GM21515 (cell line): Measurements from ENCODE around the gene THOC5.
"Not testable (repeated sequence)": the region's sequence is repeated elsewhere in the genome, so short reads cannot be mapped to it uniquely, and the experiment has no call there.

Experiments used
- ATAC-seq: cut with Tn5 transposase; IDR thresholded peaks from one replicate; pipeline ENCODE4 v1.9.1; 2021; ENCODE audit not compliant: unreplicated experiment

Gene THOC5

DNA sequence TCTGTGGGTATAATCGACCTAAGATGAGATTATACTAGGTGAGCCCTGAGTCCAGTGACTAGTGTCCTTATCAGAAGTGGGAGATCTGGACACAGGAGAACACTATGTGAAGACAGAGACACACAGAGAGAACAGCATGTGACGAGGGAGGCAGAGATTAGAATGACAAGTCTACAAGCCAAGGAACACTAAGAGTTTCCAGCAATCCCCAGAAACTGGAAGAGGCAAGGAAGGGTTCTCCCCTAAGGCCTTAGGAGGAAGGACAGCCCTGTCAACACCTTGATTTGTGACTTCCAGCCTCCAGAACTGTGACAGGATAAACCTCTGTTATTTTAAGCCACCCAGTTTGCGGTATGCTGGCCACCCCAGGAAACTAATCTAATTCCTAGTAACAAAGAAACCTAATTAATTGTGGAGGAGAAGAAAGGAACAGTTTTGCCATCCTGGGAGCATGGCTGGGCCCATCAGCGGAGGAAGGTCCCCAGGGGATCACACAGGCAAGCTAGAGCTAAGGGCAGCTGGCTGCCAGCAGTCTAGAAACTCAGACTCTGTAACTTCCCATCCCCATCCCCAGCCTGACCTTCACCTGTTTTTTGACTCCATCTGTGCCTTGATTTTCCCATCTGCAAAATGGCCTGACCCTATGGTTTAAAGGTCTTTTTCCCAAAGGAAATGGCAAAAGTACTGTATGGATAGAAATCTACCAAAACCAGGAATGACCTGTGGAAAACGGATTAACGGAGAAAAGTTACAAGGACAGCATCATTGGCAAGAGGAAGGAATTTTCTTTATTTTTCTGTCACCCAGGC, 10.3 kb upstream of the THOC5 start:
- no peak for ATAC-seq

DNA sequence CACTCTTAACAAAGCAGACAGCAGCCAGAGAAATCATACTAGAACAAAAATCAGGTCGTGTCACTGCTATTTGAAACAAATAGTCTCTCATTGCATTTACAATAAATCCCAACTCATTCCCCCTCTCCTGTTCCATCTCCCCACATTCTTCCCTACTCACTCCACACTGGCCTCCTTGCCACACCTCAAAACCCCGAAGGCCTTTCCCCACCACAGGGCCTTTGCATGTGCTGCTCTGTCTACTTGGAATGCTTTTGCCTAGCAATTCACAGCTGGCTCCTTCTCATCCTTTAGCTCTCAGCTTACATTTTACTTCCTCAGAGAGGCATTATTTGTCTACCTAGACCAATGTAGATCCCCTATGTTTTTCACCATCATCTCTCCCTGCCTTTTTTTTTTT, 6.3 kb upstream of the THOC5 start:
- ATAC-seq = no peak

DNA sequence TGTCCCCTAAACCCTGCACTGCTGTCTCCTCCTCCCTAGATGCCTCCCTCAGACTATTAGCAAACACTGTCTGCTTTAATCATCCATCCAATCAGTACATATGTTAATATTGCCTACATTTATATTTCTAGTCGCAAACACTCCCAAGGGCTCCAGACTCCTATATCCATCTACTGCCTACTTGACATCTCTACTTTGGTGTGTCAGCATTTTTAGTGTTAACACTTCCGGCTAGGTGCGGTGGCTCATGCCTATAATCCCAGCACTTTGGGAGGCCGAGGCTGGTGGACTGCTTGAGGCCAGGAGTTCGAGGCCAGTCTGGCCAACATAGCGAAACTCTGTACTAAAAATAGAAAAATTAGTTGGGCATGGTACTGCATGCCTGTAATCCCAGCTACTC, 5.5 kb upstream of the THOC5 start:
- no peak for ATAC-seq

DNA sequence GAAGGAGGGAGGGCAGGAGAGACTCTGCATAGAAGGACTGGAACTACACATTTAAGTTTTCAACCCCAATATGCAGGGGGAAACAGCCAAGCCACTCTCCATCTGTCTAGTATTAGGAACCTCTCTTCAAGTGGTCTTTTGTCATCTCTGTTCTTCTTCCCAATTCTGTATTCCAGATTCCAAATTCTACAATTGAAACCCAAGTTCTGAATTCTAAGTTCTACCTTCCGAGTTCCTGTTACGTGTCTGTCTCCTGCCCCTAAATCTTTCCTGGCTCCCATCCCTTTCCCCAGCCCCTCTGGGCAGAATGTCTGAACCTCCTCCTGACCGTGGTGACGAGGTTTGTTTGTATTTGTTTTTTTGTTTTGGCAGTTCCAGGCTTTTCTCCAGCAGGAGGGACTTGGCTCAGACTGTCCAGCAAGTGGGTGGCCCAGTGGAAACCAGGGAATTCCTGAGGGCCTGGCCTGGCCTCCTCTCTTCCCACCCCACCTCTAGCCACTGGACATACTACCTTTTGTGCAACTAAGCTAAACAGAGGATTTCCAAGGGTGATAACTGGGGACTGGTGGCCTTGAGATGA, 1.6 kb upstream of the THOC5 start:
- no peak for ATAC-seq

DNA sequence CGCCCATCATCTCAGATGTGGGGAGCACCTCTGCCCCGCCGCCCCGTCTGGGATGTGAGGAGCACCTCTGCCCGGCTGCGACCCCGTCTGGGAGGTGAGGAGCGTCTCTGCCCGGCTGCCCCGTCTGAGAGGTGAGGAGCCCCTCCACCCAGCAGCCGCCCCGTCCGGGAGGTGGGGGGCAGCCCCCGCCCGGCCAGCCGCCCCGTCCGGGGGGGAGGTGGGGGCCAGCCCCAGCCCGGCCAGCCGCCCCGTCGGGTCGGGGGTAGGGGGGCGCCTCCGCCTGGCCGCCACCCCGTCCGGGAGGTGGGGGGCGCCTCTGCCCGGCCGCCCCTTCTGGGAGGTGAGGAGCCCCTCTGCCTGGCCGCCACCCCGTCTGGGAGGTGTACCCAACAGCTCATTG, 1.2 kb downstream of the THOC5 start:
- ATAC-seq = not testable (repeated sequence)

DNA sequence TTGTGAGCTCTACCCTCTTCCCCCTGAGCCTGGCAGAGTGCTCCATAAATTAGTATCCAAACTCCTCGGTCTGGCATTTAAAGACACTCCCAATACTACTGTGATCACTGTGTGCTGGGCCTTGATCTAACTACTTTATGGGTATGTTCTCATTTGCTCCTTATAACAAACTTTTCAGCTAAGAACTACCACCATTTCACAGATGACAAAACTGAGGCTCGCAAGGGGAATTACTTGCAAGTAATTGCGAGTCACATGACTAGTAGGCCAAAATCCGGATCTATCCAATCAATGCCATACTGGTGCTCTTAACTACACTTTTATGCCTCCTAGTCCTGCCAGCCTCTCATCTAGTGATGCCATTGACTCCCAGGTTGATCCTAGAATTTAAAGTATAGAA, 3.6 kb downstream of the THOC5 start:
- ATAC-seq = no peak

DNA sequence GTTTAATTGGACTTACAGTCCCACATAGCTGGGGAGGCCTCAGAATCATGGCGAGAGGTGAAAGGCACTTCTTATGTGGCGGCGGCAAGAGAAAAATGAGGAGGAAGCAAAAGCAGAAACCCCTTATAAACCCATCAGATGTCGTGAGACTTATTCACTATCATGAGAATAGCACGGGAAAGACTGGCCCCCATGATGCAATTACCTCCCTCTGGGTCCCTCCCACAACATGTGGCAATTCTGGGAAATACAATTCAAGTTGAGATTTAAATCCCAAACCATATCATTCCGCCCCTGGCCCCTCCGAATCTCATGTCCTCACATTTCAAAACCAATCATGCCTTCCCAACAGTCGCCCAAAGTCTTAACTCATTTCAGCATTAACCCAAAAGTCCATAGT, 8.5 kb downstream of the THOC5 start:
- not testable (repeated sequence) for ATAC-seq

DNA sequence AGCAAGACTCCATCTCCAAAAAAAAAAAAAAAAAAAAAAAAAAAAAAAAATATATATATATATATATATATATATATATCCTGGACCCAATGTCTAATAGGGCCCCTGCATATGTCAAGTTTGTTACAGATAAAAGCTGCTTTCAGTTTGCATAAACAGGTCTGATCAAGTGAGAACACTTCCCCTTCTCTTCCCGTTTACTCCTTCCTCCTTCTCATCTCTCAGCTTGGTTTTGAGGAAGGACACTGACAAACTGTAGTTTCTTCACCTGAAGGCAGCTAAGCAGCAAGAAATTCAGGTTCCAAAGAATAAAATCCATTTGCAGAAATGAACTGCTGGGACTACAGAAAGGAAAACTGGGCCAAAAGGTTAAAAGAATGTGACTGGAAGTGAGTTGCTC, 11.7 kb downstream of the THOC5 start:
- ATAC-seq = no peak

DNA sequence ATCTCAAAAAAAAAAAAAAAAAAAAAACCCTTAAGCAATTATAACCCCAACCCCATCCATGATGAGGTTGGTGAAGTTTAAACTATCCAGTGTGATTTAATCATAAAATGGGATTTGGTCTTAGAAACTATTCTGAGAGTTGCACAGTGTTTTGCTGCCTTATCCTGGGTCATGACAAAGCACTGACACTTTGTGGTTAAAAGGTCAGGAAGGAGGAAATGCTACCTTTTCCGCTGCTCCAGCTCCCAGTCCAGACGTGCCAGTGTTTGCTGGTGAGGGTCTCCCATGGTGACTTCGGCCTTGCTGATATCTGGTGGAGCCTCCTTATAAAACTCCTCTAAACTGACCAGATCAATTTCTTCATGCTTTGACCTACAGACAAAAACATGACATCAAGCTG, 14.5 kb downstream of the THOC5 start:
- ATAC-seq = no peak

DNA sequence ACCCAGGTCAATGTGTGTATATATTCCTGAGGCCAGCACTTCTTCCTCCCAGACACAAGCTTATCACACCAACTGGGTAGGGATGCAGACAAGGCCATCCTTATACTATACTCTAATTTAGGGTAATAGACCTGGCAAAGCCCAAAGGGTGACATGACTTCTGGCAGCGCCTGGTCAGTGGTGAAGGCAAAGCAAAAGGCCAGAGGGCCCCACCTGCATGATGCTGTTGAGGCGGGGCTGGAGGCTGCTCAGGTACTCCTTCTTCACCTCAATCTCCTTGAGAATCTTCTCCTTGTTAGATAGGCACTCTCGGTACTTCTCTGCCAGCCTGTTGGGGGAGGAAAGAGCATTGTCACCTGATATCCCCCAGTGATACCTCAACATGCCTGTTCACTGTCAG, 17.1 kb downstream of the THOC5 start:
- ATAC-seq = no peak

DNA sequence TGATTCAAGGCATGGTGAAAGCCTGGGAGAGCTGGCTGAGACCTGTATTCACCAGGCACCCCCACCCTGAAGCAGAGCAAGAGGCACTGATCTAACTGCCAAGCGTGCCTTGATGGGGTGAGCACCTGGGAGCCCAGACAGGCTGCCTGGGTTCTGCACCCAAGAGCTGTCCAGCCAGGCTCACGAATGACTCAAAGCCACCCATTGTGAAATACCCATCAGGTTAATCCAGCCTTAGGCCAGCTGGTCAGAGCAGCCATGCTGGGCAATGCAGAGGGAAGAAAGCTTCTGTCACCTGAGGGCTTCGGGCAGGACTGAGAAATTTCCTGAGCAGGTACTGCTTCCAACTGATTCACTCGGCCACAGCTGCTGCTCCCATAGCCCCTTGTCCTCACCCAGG, 22.1 kb downstream of the THOC5 start:
- no peak for ATAC-seq

DNA sequence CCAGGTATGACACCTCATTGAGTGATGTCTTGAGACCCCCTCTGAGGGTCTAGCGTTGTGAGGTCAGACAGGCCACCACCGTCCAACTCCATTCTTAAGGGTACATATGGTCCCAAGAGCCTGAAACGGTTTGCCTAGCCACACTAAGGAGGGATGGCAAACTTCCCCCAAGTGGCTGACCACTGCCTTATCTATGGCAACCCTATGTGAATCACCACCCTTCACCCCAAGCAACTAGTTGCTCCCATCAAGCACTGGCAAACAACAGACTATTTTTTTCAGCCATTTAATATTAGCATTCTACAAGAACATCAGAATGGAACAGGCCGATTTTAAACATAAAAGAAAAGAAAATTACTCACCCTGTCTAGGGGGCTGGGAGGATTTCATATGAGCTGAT, 22.8 kb downstream of the THOC5 start:
- no peak for ATAC-seq

DNA sequence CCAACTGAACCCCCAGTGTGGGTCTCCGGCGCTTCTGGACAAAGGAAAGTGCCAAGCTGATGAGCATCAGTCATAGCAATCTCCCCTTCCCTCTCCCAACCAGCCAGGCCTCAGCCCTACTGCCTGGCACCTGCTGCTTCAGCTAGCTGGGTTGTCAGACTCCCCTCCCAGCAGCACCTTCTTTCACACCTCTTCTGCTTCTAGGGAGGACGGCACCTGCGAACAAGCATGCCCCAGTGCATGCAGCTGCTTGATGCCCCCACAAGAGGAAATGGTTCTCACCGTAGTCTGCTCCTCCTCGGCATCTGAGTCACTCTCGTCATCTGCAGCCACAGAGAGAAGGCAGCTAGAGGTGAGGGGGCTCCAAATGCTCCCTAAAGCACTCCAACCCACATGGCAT, 25.4 kb downstream of the THOC5 start:
- no peak for ATAC-seq

DNA sequence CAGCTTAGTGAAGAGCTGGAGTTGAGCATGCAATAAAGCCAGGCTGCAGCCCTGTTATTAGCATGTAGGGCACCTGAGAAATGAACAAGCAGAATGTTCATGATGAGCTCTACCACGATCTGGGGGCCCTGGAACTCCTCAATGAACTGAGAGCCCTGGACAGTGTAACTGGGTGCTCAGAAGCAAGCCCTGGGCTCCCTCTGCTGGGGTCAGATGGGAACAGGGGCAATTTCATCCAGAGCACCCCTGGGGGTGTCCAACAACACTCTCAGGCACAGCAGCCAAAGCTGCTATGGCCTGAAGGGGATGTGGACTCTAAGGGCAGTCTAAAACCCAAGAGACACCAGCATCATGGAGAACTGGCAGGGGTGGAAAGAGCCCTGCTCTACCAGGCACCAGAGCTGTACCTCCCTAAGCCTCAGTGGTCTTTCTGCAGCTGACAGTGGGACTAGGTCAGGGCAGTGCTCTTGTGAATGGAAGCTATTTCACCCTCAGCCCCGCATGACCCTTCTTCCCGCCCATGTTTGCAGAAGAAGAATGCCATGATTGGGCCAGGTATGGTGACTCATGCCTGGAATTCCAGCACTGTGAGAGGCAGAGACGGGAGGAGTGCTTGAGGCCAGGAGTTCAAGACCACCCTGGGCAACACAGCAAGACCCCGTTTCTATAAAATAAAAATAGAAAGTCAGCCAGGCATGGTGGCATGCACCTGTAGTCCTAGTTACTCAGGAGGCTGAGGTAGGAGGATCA, 28.9 kb downstream of the THOC5 start:
- ATAC-seq = no peak

DNA sequence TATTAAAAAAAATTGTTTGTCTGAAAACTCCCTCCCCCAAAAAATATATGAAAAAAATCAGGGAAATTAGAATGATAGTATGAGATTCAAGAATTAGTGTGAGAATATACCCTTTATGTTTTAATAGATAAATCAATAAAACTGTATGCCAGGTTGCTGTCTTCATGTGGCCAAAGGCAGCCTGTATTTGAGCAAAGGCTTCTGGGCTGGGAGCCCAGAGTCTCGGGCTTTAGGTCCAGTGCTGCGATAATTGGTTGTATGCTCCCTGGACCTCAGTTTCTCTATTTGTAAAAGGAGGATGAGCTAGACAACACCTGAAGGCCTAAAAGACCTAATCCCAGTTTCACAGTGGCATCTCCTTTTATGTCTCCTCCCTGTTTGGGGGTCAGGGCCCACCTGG, 29.8 kb downstream of the THOC5 start:
- no peak for ATAC-seq

DNA sequence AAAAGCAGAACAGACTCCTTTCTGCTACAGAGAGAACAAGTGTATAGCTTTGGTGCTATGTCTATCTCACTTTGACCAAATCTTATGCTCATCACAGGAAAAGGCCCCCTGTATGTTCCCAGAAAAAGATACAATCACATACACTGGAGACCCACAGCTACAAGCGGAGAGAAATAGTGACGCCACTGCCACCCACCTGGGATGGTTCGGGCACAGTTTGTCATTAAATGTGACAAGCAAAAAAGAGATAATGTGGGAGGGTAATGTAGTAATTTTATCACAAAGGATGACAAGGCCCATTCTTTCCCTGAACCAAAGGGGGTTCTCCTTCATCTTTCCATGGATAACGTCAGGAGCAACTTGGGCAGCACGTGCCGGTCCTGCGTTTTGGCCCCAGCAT, 32.0 kb downstream of the THOC5 start:
- no peak for ATAC-seq

DNA sequence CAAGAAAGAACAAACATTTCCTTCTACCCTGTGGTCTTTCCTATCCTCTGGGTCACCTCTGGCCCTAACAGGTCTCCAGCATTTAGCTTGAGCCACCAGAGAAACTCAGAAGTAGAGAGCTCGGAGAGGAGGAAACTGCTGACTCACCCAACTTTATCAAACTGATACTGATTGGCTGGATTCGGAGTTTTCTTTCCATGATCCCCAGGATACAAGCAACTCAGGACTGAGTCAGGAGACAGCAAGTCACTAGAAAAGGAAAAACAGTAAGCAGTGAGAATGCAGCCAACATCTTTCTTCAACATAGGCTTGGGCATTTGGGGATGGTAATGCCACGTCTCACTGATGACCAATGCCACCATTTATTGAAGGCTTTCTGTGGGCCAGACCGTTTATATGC, 32.7 kb downstream of the THOC5 start:
- ATAC-seq = no peak

DNA sequence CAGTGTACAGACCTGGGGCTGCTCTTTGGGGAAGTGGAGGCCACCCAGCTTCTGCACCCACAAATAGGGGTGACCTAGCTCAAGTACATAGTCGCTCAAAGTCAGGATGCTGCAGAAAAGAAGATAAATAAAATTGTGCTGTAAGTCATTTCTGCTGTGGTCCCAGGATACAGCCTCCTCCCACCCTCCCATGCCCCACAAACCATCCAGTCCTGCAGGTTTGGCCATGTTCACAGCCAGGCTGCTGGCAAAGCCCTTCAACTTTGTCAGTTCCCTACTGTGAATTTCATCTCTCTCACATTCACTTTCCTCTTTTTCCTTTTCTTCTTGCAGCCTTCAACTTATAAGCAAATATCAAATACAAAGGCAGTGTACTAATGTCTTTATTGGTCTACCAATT, 33.6 kb downstream of the THOC5 start:
- no peak for ATAC-seq

DNA sequence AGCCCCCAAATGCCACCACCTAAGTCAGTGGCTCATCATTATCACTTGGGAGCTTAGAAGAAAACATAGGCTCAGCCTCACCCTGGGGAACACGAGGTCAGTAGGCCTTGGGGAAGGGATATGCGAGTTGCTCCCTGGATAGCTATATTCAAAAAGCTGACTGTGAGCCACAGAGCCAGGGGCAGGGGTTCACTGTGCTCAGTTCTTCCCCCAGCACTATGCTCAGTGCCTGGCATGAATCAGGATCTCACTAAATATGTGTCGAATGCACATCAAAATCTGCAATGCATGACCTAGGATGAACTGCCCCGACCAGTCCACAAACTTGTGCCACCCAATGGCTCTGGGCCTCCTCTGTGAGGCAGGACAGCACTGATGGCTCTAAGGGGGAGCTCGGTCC, 35.1 kb downstream of the THOC5 start:
- no peak for ATAC-seq

DNA sequence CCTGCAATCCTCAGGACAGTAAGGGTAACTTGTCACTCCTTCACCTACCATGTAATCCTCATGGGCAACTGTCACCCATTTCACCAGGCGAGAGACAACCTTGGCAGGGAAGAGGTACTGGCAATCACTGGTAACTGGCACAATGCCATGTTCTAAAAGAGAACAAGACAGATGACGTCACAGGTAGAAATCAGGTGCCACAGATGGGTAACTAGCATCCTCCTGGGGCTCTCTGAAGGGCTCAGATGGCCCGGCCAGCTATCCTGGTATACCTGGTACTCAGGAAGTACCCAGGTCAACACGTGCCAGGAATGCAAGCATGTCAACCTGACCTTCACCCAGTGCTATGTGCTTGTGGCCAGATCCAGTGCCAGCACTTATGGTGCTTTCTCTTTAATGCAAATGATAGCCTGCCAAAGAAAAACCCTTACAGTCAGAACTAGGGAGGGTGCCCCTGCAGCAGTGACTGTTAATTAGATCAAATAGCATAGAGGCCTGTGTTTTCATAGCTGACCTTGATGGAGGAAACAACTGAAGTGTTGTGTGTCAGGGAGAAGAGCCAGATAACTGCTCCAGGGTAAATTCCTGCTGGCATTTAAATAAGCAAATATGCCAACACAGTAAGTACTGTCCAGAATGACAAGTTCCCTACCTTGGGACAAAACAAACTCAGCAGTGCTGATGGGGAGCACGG, 36.2 kb downstream of the THOC5 start:
- ATAC-seq = no peak

DNA sequence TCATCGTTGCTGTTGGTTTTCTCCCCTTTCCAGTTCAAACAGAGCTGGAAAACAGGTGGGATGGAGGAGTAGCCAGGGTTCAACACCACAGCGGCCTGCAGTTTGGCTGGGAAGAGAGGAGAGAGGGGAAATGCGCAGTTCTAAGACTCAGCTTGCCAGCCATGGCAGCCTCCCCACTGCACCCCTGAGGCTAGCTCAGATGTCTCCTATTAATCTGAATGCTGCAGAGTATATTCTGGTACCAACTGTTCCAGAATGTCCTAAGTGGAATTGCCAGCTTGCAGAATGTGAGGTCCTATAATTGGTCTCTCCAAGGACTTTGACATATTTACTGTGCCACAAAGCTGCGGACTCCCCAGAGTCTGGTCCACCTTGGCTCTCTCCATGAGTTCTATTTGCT, 41.5 kb downstream of the THOC5 start:
- ATAC-seq = no peak
